Loucy (cell line): ENCODE results near the gene GADD45B.

Experiments
- H2AFZ ChIP-seq: fragments of 200-600 bp; sonication (generic); 2 replicates; pipeline ENCODE4 v1.6.0; 2016; ENCODE audit warnings: antibody characterized with exemption, mild to moderate bottlenecking, low read length, moderate library complexity
- H3F3A ChIP-seq: fragments of 200-600 bp; 2 replicates; pipeline ENCODE4 v1.6.0; 2016; ENCODE audit warnings: antibody characterized with exemption, low read depth, mild to moderate bottlenecking
- H3K27me3 ChIP-seq: fragments of 200-600 bp; sonication (generic); 2 replicates; pipeline ENCODE4 v1.6.1; 2014; ENCODE audit warnings: low read length, mild to moderate bottlenecking; ENCODE audit not compliant: insufficient read depth, poor library complexity, severe bottlenecking
- H3K36me3 ChIP-seq: fragments of 200-600 bp; sonication (generic); 2 replicates; pipeline ENCODE4 v1.6.1; 2016; ENCODE audit warnings: low read length; ENCODE audit not compliant: insufficient read depth
- H3K4me1 ChIP-seq: fragments of 200-600 bp; sonication (generic); 2 replicates; pipeline ENCODE4 v1.5.1; 2014; ENCODE audit warnings: low read length, mild to moderate bottlenecking; ENCODE audit not compliant: insufficient read depth, poor library complexity, severe bottlenecking
- H3K4me2 ChIP-seq: fragments of 200-600 bp; sonication (generic); 2 replicates; pipeline ENCODE4 v1.6.0; 2014; ENCODE audit warnings: antibody characterized with exemption, low read length, low read depth, mild to moderate bottlenecking; ENCODE audit not compliant: poor library complexity, severe bottlenecking
- H3K4me3 ChIP-seq: fragments of 200-600 bp; sonication (generic); 2 replicates; pipeline ENCODE4 v1.5.1; 2014; ENCODE audit warnings: low read length, mild to moderate bottlenecking, mixed read lengths; ENCODE audit not compliant: poor library complexity, severe bottlenecking
- H3K79me2 ChIP-seq: fragments of 200-600 bp; sonication (generic); 2 replicates; pipeline ENCODE4 v1.6.1; 2014; ENCODE audit warnings: low read length; ENCODE audit not compliant: insufficient read depth
- H3K9ac ChIP-seq: fragments of 200-600 bp; sonication (generic); 2 replicates; pipeline ENCODE4 v1.6.0; 2014; ENCODE audit warnings: mild to moderate bottlenecking, low read depth, low read length, moderate library complexity; ENCODE audit not compliant: poor library complexity, severe bottlenecking
- H3K9me2 ChIP-seq: fragments of 200-600 bp; sonication (generic); replicated peaks from 2 replicates; pipeline ENCODE4 v1.6.1; 2016; ENCODE audit warnings: low read depth, low read length, mixed read lengths
- H3K9me3 ChIP-seq: fragments of 200-600 bp; sonication (generic); 2 replicates; pipeline ENCODE4 v1.6.1; 2014; ENCODE audit warnings: mild to moderate bottlenecking, antibody characterized with exemption, low read length, low read depth; ENCODE audit not compliant: insufficient read depth
- H4K20me1 ChIP-seq: fragments of 200-600 bp; sonication (generic); 2 replicates; pipeline ENCODE4 v1.6.0; 2014; ENCODE audit warnings: antibody characterized with exemption, low read length, mild to moderate bottlenecking; ENCODE audit not compliant: insufficient read depth, poor library complexity, severe bottlenecking
- CTCF ChIP-seq: fragments of 200-600 bp; sonication (generic); conservative IDR thresholded peaks from 2 replicates; pipeline ENCODE4 v1.5.1; 2014; ENCODE audit warnings: mild to moderate bottlenecking, antibody characterized with exemption, low read length
- EZH2phosphoT487 ChIP-seq: fragments of 200-600 bp; IDR thresholded peaks from 2 replicates; pipeline ENCODE4 v1.6.1; 2018; ENCODE audit warnings: antibody characterized with exemption, mild to moderate bottlenecking, moderate library complexity, borderline replicate concordance

The GADD45B gene

GRCh38 chr19:2495651-2496316 lies 19.9 kb downstream of the GADD45B start:
- Histone ChIP-seq H3K9me2 (no peaks in the 10 kb centered on the region), H3K27me3 (no peaks in the 10 kb centered on the region), H2AFZ (no peak overlapping the region), H3K4me2 (no peak overlapping the region), H3K36me3 (no peaks in the 10 kb centered on the region), H3K9me3 (no peaks in the 10 kb centered on the region), H3K9ac (no peak overlapping the region), H3K4me1 (no peaks in the 10 kb centered on the region), H4K20me1 (no peaks in the 10 kb centered on the region), H3F3A (no peaks in the 10 kb centered on the region), H3K79me2 (no peaks in the 10 kb centered on the region), H3K4me3 (no peak overlapping the region)
- no peak for TF ChIP-seq EZH2phosphoT487
- no peak for TF ChIP-seq CTCF

- H3F3A ChIP-seq, result no peaks in the 10 kb centered on the region
- H2AFZ ChIP-seq, result no peak overlapping the region
- H3K9me2 ChIP-seq, result no peaks in the 10 kb centered on the region
- no peak overlapping the region for H3K9ac ChIP-seq
- H3K4me3 ChIP-seq, result no peak overlapping the region
- no peak overlapping the region for H3K4me2 ChIP-seq
- no peaks in the 10 kb centered on the region for H3K9me3 ChIP-seq
- no peaks in the 10 kb centered on the region for H3K36me3 ChIP-seq
- TF ChIP-seq CTCF (no peak), EZH2phosphoT487 (no peak)
- H4K20me1 ChIP-seq, result no peaks in the 10 kb centered on the region
- H3K27me3 ChIP-seq, result no peaks in the 10 kb centered on the region
- H3K4me1 ChIP-seq, result no peaks in the 10 kb centered on the region
- no peaks in the 10 kb centered on the region for H3K79me2 ChIP-seq
Observed at GRCh38 chr19:2497186-2497585, 21.3 kb downstream of the GADD45B start.

GRCh38 chr19:2500156-2500555 lies 24.2 kb downstream of the GADD45B start:
- Histone ChIP-seq H3K36me3 (no peaks in the 10 kb centered on the region), H3K4me2 (no peak overlapping the region), H3K4me3 (no peak overlapping the region), H3K79me2 (no peaks in the 10 kb centered on the region), H2AFZ (no peak overlapping the region), H3K27me3 (no peaks in the 10 kb centered on the region), H3F3A (no peaks in the 10 kb centered on the region), H3K9ac (no peak overlapping the region), H3K9me2 (no peaks in the 10 kb centered on the region), H4K20me1 (no peaks in the 10 kb centered on the region), H3K4me1 (no peaks in the 10 kb centered on the region), H3K9me3 (no peaks in the 10 kb centered on the region)
- TF ChIP-seq EZH2phosphoT487, result no peak
- TF ChIP-seq CTCF, result no peak
